ENCODE results near the gene ADARB1.

The ADARB1 gene

DNA sequence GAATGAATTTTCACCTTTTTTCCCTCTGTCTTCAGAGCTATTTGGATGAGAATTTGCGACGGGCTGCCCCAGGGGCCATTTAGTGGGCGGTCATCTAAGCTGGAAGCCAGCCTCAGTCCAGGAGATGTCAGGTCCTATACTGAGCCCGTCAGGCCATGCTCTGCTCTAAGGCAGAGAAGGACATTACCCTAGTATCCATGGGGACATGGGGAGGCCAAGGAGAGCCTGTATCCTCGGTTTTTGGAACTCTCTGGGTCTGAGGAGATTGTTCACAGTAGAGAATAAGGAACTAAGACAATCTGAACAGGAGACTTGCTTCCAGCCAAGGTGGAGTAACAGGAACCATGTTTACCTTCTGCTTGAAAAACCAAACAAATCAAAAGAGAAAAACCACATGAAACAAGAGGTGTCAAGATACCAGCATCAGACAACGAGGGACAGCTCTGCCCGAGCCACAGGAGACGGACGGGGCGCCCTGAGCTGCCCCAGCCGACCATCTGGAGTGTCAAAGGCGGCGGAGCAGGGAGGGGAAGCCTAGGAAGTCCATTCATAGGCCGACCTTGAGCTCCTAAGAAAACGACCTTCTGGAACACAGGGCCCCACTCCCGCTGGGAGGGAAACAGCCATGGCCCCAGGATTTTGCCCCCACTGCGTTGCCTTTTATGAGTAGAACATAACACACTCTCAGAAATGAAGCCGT, 20.0 kb upstream of the ADARB1 start:
- no peak overlapping the region for H2AFZ ChIP-seq (ENCODE audit: low read depth, low read length)
- peaks cover 5% of the 10 kb centered on the region for H3K4me1 ChIP-seq (ENCODE audit: insufficient read depth, low read length)
- peaks cover 13% of the 10 kb centered on the region for H3K27me3 ChIP-seq (ENCODE audit: insufficient read depth, low read length)
- no peaks in the 10 kb centered on the region for H3K9me3 ChIP-seq (ENCODE audit: low read length)
- no peaks in the 10 kb centered on the region for H3K36me3 ChIP-seq (ENCODE audit: insufficient read depth, low read length)
- no peak overlapping the region for H3K4me3 ChIP-seq (ENCODE audit: low read length)

GRCh38 chr21:45054927-45055612, 19.3 kb upstream of the ADARB1 start:
- Histone ChIP-seq H3K27me3 (ENCODE audit: insufficient read depth, low read length) (peaks cover 11% of the 10 kb centered on the region), H2AFZ (ENCODE audit: low read depth, low read length) (no peak overlapping the region), H3K4me3 (ENCODE audit: low read length) (no peak overlapping the region), H3K4me1 (ENCODE audit: insufficient read depth, low read length) (peaks cover 5% of the 10 kb centered on the region), H3K9me3 (ENCODE audit: low read length) (no peaks in the 10 kb centered on the region), H3K36me3 (ENCODE audit: insufficient read depth, low read length) (no peaks in the 10 kb centered on the region)

DNA sequence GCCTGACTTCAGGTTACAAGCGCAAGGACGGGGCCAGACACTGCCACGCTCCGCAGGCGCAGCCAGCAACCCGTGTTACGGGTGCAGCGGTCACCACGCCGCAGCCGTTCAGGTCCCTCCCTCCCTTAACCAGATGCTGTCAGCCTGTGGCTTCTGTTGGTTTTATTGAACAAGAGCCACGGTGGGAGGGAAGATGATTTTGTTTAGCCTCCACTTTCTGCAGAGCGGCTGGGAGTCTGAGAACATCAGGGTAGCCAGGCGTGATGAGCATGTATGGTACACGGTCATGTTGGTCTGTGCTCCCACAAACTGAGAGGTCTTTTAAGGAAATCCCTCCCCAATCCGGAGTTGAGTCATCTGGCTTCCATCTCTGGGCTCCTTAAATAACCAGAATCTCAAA, 18.5 kb upstream of the ADARB1 start:
- no peak overlapping the region for H2AFZ ChIP-seq (ENCODE audit: low read depth, low read length)
- peaks cover 2% of the 10 kb centered on the region for H3K4me1 ChIP-seq (ENCODE audit: insufficient read depth, low read length)
- H3K27me3 ChIP-seq (ENCODE audit: insufficient read depth, low read length) = peaks cover 12% of the 10 kb centered on the region
- H3K9me3 ChIP-seq (ENCODE audit: low read length) = no peaks in the 10 kb centered on the region
- no peaks in the 10 kb centered on the region for H3K36me3 ChIP-seq (ENCODE audit: insufficient read depth, low read length)
- no peak overlapping the region for H3K4me3 ChIP-seq (ENCODE audit: low read length)

DNA sequence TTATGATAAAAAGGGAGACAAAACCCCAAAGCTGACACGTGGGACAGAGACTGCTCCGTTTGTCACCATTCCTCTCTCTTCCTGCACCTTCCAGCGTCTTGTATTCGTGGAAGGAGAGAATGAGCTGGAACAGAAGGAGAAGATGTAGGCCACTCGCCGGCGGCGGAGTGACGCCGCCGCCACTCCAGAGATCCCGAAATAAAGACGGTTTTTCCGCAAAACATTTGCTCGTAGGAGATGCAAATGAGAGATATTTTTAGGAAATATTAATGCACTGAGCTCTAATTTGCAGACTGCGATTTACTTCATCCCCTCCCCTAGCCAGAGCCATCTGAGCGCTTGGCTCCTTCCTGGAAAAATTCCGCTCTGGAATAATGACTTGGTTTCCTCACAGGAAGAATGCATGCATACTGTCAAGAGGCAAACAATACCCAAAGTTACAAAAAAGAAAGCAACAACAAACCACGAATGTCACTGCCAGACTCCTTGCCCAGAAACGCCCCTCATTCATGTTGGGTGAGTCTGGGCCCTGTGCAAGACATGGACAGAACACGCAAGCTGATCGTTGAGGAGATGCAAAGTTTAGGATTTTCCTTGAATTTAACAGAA, 18.0 kb upstream of the ADARB1 start:
- Histone ChIP-seq H3K4me1 (ENCODE audit: insufficient read depth, low read length) (peaks cover 1% of the 10 kb centered on the region), H3K27me3 (ENCODE audit: insufficient read depth, low read length) (peaks cover 11% of the 10 kb centered on the region), H3K36me3 (ENCODE audit: insufficient read depth, low read length) (no peaks in the 10 kb centered on the region), H2AFZ (ENCODE audit: low read depth, low read length) (no peak overlapping the region), H3K9me3 (ENCODE audit: low read length) (no peaks in the 10 kb centered on the region), H3K4me3 (ENCODE audit: low read length) (no peak overlapping the region)

- Histone ChIP-seq H3K4me3 (ENCODE audit: low read length) (no peak overlapping the region), H3K36me3 (ENCODE audit: insufficient read depth, low read length) (no peaks in the 10 kb centered on the region), H3K9me3 (ENCODE audit: low read length) (no peaks in the 10 kb centered on the region), H2AFZ (ENCODE audit: low read depth, low read length) (no peak overlapping the region), H3K4me1 (ENCODE audit: insufficient read depth, low read length) (peaks cover 1% of the 10 kb centered on the region), H3K27me3 (ENCODE audit: insufficient read depth, low read length) (peaks cover 8% of the 10 kb centered on the region)
Measured at GRCh38 chr21:45056917-45057560, 17.3 kb upstream of the ADARB1 start.

- H3K4me3 ChIP-seq (ENCODE audit: low read length) = no peak overlapping the region
- H3K36me3 ChIP-seq (ENCODE audit: insufficient read depth, low read length) = no peaks in the 10 kb centered on the region
- H2AFZ ChIP-seq (ENCODE audit: low read depth, low read length) = no peak overlapping the region
- peaks cover 6% of the 10 kb centered on the region for H3K27me3 ChIP-seq (ENCODE audit: insufficient read depth, low read length)
- H3K9me3 ChIP-seq (ENCODE audit: low read length) = no peaks in the 10 kb centered on the region
- H3K4me1 ChIP-seq (ENCODE audit: insufficient read depth, low read length) = peaks cover 1% of the 10 kb centered on the region
Measured at GRCh38 chr21:45057886-45058285, 16.5 kb upstream of the ADARB1 start.

GRCh38 chr21:45059121-45059520, 15.3 kb upstream of the ADARB1 start:
- H2AFZ ChIP-seq (ENCODE audit: low read depth, low read length) = no peak overlapping the region
- no peaks in the 10 kb centered on the region for H3K36me3 ChIP-seq (ENCODE audit: insufficient read depth, low read length)
- H3K9me3 ChIP-seq (ENCODE audit: low read length) = no peaks in the 10 kb centered on the region
- peaks cover 3% of the 10 kb centered on the region for H3K27me3 ChIP-seq (ENCODE audit: insufficient read depth, low read length)
- H3K4me1 ChIP-seq (ENCODE audit: insufficient read depth, low read length) = peaks cover 1% of the 10 kb centered on the region
- no peak overlapping the region for H3K4me3 ChIP-seq (ENCODE audit: low read length)

DNA sequence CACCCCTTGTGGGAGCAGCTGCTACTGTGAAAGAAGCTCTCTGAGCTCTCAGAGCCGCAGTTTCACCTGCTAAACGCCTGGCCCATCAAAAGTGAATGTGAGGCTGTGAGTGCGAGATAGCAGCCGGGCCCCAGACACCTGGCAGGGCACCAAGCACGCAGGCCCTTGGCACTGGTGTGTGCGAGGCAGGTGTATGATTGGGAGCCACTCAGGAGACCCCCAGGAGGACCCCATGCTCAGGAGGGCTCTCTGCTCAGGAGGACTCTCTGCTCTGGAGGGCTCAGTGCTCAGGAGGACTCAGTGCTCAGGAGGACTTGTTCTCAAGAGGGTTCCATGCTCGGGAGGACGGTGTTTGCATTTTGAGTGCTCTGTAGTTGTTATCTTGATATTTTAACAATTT, 14.3 kb upstream of the ADARB1 start:
- Histone ChIP-seq H3K27me3 (ENCODE audit: insufficient read depth, low read length) (peaks cover 3% of the 10 kb centered on the region), H3K36me3 (ENCODE audit: insufficient read depth, low read length) (no peaks in the 10 kb centered on the region), H2AFZ (ENCODE audit: low read depth, low read length) (no peak overlapping the region), H3K4me1 (ENCODE audit: insufficient read depth, low read length) (peaks cover 1% of the 10 kb centered on the region), H3K9me3 (ENCODE audit: low read length) (no peaks in the 10 kb centered on the region), H3K4me3 (ENCODE audit: low read length) (no peak overlapping the region)

GRCh38 chr21:45060675-45061311, 13.6 kb upstream of the ADARB1 start:
- peaks cover 1% of the 10 kb centered on the region for H3K4me1 ChIP-seq (ENCODE audit: insufficient read depth, low read length)
- no peak overlapping the region for H2AFZ ChIP-seq (ENCODE audit: low read depth, low read length)
- no peak overlapping the region for H3K4me3 ChIP-seq (ENCODE audit: low read length)
- no peaks in the 10 kb centered on the region for H3K9me3 ChIP-seq (ENCODE audit: low read length)
- H3K27me3 ChIP-seq (ENCODE audit: insufficient read depth, low read length) = peaks cover 3% of the 10 kb centered on the region
- no peaks in the 10 kb centered on the region for H3K36me3 ChIP-seq (ENCODE audit: insufficient read depth, low read length)

- no peak overlapping the region for H3K4me3 ChIP-seq (ENCODE audit: low read length)
- H3K4me1 ChIP-seq (ENCODE audit: insufficient read depth, low read length) = no peaks in the 10 kb centered on the region
- no peaks in the 10 kb centered on the region for H3K9me3 ChIP-seq (ENCODE audit: low read length)
- H2AFZ ChIP-seq (ENCODE audit: low read depth, low read length) = no peak overlapping the region
- no peaks in the 10 kb centered on the region for H3K36me3 ChIP-seq (ENCODE audit: insufficient read depth, low read length)
- peaks cover 5% of the 10 kb centered on the region for H3K27me3 ChIP-seq (ENCODE audit: insufficient read depth, low read length)
Measured at GRCh38 chr21:45064091-45064490, 10.3 kb upstream of the ADARB1 start.

DNA sequence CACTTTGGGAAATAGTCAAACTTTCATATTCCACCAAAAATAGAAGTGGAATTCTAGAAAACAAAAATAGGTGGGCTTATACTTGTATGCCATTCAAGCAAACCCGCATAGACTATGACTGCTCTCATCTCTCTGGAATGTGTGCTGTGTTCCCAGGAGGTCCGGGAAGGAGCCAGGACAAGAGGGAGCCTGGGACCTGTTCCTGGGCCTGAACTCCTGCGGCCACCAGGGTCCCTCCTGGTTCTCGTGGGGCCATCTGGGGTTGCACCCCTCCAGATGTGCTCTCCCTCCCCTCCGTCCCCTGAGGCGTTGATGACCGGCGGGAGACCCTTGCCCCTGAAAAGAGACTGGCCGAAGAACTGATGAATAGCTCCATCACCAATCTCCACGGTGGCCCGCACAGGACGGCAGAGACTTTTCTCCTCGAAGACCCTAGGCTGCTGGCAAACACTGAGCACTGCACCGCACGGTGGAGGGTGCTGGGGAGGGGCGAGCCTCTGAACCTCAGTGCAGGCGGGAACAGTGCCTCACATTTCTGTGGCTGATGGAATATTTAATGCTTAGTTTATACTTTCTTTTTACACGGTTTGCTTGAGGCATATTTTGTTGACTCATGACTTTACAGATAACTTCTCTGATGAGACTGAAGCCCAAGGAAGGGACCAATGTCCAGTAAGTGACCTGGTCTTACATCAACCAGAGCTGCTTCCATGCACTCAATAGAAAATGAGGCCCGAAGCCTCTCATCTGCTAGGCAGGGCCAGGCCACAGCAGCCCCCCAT, 9.6 kb upstream of the ADARB1 start:
- H3K9me3 ChIP-seq (ENCODE audit: low read length) = no peaks in the 10 kb centered on the region
- H3K4me1 ChIP-seq (ENCODE audit: insufficient read depth, low read length) = no peaks in the 10 kb centered on the region
- peaks cover 5% of the 10 kb centered on the region for H3K27me3 ChIP-seq (ENCODE audit: insufficient read depth, low read length)
- H2AFZ ChIP-seq (ENCODE audit: low read depth, low read length) = no peak overlapping the region
- H3K36me3 ChIP-seq (ENCODE audit: insufficient read depth, low read length) = no peaks in the 10 kb centered on the region
- no peak overlapping the region for H3K4me3 ChIP-seq (ENCODE audit: low read length)

DNA sequence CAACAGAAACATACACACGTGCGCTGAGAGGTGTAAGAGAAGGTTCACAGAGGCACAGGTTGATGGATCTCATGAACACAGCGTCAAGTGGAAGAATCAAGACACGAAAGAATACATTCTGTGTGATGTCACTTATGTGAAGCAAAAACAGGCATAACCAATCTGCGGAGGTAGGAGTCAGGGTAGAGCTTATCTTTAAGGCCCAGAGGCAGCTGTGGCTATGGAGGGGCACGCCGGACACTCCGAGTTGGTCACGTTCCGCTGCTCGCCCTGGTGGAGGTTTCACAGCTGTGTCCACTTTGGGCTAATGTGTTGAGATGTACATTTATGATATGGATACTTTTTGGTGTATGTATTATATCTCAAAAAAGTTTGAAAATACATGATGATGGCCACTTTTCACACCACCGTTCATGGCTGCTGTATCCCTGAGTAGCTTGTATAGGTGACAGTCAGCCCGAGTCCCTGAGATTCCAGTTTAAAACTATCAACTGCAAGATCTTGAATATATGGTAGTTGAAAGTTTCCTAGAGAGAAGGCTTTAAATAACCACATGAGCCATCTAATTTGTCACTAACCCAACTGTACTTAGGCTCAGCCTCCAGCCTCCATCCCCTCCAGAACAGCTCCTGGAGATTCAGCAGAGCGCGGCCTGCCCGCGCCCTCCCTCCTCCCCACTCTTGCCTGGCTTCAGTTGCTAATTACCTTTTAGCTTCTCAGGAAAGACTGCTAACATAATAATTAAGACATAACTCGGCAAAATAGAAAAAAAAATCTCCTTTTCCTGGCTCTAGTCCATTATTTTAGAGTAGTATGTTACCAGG, 6.7 kb upstream of the ADARB1 start:
- H3K27me3 ChIP-seq (ENCODE audit: insufficient read depth, low read length) = peaks cover 3% of the 10 kb centered on the region
- H2AFZ ChIP-seq (ENCODE audit: low read depth, low read length) = no peak overlapping the region
- H3K4me1 ChIP-seq (ENCODE audit: insufficient read depth, low read length) = no peaks in the 10 kb centered on the region
- no peaks in the 10 kb centered on the region for H3K36me3 ChIP-seq (ENCODE audit: insufficient read depth, low read length)
- no peaks in the 10 kb centered on the region for H3K9me3 ChIP-seq (ENCODE audit: low read length)
- H3K4me3 ChIP-seq (ENCODE audit: low read length) = no peak overlapping the region
